PC-3 (cell line): ENCODE results near the gene RAB6D.
"Not testable (repeated sequence)": the region's sequence is repeated elsewhere in the genome, so short reads cannot be mapped to it uniquely, and the experiment has no call there.

Source experiments
- CTCF ChIP-seq: fragments of 300-600 bp; sonication (generic); conservative IDR thresholded peaks from 2 replicates; pipeline ENCODE4 v1.5.1; 2017; ENCODE audit warnings: antibody characterized with exemption, low read depth, mild to moderate bottlenecking, low read length
- EZH2 ChIP-seq: fragments of 300-600 bp; sonication (generic); IDR thresholded peaks from one replicate; pipeline ENCODE4 v1.6.1; 2017; ENCODE audit warnings: antibody characterized with exemption, mild to moderate bottlenecking, low read length; ENCODE audit not compliant: unreplicated experiment
- EZH2phosphoT487 ChIP-seq: fragments of 300-600 bp; sonication (generic); IDR thresholded peaks from 2 replicates; pipeline ENCODE4 v1.6.1; 2018; ENCODE audit warnings: mild to moderate bottlenecking, antibody characterized with exemption, low read length, borderline replicate concordance

- not testable (repeated sequence) for TF ChIP-seq CTCF, EZH2, EZH2phosphoT487
Observed at GRCh38 chr2:131395024-131395645, 31.2 kb upstream of the RAB6D start.
